HG03108 (cell line): Measurements from ENCODE around the gene ACOT8.

Experiments
- ATAC-seq: cut with Tn5 transposase; IDR thresholded peaks from one replicate; pipeline ENCODE4 v1.9.1; 2021; ENCODE audit warnings: moderate library complexity; ENCODE audit not compliant: unreplicated experiment

Gene ACOT8

DNA sequence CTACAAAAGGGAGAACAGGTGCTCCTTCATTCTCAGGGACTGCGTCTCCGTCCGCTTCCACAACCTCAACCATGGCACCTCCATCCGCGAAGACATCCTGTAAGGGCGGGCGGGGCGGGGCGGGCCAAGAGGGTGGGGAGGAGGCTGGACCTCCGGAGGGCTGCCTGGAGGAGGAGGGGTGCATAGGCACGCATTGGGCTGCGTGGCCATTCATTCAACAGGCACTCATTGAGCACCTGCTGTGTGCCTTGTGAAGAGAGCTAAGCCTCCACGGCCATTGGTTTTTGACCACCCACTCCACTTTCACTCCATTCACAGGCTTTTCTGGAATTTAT, 657 bp upstream of the ACOT8 start:
- ATAC-seq: peak; percentile 12

DNA sequence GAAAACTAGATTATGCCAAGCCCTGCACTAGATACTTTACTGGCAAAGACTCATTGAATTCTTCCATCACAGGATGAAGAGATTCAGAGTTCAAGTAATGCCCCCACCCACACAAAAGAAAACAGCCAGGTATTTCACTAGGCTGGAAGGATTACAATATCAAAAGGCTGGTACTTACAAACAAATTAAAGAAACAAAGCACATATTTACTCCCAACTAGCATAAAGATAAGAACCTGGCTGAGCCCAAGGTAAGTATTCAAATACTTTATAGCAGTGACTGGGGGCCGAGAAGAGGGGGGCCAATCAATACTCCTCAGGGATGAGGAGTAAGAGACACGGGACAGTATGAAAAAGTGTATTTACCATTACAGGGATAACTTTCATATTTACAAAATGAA, 3.7 kb downstream of the ACOT8 start:
- ATAC-seq: no peak

DNA sequence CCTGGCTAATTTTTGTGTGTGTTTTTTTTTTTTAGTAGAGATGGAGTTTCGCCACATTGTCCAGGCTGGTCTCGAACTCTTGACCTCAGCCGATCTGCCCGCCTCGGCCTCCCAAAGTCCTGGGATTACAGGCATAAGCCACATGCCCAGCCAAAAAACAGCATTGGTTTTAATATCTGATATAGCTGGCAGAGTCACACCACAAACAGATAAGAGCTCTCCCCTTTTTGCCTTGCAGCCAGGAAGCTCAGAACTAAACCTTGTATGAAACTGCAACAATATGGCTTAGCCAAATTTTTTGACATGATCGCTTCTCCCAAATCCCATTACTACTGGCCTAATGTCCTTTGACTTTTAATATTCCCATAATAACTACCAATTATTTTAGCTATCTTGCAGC, 4.9 kb downstream of the ACOT8 start:
- ATAC-seq: no peak

DNA sequence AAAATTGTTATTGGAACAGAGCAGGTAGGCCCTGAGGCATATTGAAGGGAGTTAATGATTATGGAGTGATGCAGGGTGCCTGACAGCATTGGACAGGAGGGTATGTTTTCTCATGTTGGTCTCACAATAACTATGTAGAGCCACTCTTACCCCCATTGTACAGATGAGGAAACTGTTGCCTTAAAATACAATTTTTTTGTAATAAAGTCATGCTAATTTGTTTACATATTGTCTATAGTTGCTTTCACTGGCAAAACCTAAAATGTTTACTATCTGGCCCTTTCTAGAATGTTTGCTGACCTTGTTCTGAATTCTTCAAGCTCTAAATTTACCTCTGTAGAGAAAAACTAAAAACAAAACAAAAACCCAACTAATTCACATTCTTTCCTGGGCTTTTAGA, 5.7 kb downstream of the ACOT8 start:
- ATAC-seq: no peak

DNA sequence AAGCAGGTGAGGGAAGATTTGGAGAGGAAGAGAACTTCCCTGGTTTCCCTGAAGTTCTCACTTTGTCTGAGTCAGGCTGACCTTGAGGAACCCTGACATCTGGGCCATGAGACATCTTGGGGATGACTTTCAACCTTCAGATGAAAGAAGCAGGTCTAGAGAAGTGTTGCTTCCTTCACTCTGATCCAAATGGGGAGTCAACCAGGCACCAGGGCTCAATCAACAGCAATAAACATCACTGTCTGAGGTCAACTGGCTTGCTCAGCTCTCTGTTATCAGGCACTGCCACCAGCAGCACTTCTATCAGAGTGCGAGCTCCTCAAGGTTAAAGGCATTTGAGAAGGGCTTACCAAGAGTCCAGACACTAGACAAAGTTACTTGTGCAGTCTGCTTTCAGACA, 6.3 kb downstream of the ACOT8 start:
- no peak for ATAC-seq

DNA sequence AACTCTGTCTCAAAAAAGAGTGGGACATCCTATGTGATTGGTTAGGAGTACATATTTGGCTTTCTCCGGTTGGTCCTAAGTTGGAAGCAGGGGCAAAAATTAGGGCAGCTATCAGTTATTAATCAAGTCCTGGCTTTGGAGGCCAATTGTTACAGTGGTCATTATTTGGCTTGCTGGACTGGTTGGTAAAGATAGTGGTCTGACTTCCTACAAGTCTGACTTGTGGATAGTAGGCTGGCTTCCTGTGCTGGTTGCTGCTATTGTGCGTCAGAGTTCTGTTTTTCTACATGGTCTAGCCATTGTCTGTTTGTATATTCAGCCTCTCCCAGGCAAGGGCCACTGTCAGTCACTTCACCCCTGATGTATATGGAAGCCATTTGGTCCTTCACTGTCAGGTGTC, 7.0 kb downstream of the ACOT8 start:
- ATAC-seq: no peak

DNA sequence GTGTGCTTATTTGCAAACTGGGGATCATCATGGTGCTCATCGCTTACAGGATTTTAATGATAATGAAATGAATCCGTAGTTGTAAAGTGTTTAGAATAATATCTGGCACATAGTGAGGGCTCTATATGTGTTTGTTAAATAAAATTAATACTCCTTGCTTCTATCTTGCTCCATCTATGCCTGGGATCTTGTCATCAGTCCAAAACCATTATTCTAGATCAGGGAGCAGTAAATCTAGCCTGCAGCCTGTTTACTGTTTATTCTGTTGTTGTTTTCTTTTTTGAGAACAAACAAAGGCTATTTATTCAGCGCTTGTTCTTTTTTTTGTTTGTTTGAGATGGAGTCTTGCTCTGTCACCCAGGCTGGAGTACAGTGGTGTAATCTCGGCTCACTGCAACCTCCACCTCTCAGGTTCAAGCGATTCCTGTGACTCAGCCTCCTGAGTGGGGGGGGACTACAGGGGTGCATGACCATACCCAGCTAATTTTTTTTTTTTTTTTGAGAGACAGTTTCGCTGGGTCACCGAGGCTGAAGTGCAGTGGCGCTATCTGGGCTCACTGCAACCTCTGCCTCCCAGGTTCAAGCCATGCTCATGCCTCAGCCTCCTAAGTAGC, 8.1 kb downstream of the ACOT8 start:
- no peak for ATAC-seq

DNA sequence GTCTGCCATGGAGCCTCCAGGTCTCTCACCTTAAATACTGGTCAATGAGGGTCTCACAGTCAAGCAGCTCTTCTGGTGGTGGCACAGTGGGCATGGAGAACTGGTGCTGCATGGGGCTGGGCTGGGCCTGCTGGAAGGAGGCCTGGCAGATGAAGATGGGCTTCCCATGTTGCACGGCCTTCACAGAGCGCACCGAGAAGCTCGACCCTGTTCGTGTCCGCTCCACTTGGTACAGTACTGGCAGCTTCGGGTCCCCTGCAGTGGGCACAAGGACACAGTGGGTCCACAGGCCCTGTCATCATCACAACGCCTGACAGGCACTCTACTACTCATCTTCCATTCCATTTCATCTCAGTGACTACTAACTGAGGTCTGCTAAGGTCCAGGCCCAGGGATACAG, 8.8 kb downstream of the ACOT8 start:
- no peak for ATAC-seq

DNA sequence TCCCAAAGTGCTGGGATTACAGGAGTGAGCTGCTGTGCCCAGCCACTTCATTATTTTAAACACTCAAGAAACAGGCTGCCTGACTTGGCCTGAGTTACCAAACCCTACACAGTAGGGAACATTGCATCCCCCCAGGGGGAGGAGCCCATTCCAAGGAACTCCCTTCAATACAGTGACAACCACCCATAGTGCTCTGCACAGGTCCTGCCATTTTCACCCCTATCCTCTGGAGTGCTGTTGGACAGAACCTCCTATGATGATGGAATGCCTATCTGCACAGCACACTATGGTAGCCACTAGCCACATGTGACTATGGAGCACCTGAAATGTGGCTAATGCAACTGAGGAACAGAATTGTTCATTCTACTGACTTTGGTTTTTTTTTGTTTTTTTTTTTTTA, 11.7 kb downstream of the ACOT8 start:
- ATAC-seq: no peak

DNA sequence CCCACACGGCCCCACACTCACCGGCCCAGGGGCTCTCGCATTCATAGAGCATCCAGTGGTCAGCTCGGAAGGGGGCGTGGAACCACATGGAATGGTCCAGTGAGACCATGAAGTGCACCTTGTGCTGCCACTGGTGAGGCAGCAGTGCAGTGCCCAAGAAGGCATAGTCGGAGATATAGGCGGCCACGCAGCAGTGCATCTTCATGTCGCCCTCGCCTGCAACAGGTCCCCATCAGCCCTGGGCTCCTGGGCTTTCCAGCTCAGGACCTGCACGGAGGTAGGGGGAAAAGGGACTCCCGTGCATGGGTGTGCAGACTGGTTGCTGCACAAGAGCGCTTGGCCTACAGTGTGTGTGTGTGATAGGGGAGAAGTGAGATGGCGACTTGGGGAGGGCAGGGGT, 13.7 kb downstream of the ACOT8 start:
- ATAC-seq: no peak

DNA sequence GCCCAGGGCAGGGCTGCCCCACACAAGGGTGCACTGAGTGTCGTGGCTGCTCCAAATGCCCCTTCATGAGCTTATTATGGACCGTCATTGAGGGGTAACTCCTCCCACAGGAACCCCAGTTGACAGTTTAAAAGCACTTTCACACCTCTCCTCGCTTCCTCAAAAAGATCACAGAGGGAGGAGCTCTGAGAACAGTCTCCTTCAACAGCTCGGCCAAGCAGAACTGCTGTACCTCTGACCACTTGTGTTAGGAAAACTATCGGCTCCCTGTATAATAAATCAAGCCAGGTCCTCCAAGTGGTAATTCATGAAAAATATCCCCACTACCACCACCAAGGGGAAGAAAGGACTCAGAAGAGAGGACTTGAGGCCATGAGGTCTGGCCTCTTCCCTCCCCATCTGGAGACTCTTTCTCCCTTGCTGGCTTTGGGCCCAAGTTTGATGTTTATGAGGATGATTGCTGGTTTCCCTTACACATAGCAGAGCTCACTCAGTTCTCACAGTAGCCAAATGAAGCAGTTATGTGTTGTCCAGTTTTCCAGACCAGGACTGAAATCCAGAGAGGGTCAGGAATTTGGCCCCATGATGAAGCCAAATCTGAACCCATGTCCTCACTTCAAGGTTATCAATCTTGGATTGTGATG, 14.9 kb downstream of the ACOT8 start:
- ATAC-seq: peak; percentile 63

DNA sequence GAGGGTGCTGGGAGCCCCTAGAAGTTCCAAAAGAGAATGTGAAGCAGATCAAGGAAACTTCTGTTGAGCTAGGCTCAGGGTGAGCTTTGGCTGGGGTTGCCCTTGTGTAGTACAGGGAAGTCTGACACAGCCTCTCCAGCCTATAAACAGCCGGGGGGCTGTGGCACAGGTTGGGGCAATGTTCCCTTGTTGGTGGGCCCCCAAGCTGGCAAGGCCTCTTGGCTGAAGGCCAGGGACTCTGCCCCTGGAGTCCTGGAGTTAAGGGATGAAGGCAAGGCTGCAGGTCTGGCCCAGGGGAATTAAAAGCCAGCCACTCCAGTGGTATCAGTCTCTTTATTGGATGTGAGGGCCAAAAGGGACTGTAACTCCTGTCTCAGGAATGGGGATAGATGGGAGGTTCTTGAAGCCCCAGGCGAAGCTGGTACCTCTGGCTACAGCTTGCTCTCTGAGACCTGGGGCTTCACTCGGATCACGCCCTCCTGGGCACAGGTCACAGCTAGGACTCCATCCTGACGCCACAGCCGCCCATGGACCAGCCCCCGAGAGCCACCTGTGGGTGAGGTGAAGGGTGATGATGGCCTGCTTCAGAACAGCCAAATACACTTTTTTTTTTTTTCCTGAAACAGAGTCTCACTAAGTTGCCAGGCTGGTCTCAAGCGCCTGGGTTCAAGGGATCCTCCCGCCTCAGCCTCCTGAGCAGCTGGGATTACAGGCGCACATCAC, 15.6 kb downstream of the ACOT8 start:
- ATAC-seq: no peak

DNA sequence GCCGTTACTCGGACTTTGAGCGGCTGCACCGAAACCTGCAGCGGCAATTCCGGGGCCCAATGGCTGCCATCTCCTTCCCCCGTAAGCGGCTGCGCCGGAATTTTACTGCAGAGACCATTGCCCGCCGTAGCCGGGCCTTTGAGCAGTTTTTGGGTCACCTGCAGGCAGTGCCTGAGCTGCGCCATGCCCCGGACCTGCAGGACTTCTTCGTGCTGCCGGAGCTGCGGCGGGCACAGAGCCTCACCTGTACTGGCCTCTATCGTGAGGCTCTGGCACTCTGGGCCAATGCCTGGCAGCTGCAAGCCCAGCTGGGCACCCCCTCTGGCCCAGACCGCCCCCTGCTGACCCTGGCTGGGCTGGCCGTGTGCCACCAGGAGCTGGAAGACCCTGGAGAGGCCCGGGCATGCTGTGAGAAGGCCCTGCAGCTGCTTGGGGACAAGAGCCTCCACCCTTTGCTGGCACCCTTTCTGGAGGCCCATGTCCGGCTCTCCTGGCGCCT, 16.4 kb downstream of the ACOT8 start:
- ATAC-seq: no peak

DNA sequence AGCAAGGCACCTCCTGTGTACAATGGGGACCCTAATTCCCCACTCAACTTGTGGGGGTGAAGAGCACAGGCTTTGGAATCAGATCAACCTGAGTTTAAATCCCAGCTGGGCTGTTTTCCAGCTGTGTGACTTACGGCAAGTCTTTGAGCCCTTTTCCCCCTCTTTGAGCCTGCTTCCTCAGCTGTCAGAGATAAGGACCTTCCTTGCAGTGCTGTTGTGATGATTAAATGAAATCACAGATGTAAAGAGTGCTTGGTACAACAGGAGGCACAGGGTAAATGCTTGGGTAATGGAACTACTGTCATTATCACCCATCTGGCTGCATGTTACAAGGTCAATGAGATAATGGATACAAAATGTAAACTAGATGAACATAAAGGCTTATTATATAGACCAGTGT, 20.4 kb downstream of the ACOT8 start:
- no peak for ATAC-seq

DNA sequence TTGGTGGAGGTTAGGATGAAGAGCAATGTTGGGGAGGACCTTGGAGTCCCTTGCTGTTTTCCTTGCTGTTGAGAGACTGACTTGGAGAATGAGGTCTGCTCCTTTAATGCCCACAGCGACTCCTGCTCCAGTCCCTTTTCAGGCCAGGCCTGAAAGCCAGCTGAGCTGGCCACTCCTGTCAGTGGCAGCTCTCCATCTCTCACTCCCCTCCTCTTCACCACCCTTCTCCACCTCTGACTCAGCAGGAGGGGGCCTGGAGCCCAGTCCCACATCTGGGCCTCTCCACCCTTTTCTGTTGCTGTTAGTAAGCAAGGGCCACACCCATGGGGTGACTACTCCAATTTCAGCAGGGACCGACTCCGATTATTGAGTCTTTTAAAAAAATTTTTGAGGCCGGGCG, 21.4 kb downstream of the ACOT8 start:
- ATAC-seq: no peak

DNA sequence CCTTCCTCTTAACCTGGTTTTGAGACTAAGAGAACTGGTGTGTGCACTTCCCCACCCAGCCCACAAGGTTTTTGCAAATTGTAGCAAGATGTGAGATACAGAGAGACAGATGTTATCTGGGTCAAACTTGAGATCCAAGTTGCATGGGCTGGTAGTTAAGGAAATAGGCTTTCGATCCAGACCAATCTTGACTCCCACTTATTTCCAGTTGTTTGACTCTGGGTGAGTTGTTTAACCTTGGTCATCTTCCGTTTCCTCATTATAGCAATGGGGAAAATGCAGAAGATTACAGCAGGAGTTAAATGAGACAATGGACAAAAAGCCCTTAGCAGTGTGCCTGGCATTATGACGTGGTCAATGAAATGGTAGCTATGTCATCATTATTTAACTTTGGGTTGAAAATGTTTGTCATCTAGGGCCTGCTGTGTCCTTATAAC, 21.8 kb downstream of the ACOT8 start:
- no peak for ATAC-seq

DNA sequence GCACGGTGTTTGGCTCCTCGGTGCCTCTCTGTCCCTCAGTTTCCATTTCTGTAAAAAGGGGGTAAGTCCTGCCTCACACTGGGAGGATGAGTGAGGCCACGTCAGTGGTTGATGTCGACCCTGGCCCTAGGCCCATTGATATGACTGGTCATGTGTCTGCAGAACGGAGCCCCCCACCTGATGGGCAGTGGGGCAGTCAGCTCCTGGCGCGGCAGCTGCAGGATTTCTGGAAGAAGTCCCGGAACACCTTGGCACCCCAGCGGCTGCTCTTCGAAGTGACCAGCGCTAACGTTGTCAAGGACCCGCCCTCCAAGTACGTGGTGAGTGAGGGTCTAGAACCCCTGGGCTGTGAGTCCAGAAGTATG, 22.4 kb downstream of the ACOT8 start:
- no peak for ATAC-seq

DNA sequence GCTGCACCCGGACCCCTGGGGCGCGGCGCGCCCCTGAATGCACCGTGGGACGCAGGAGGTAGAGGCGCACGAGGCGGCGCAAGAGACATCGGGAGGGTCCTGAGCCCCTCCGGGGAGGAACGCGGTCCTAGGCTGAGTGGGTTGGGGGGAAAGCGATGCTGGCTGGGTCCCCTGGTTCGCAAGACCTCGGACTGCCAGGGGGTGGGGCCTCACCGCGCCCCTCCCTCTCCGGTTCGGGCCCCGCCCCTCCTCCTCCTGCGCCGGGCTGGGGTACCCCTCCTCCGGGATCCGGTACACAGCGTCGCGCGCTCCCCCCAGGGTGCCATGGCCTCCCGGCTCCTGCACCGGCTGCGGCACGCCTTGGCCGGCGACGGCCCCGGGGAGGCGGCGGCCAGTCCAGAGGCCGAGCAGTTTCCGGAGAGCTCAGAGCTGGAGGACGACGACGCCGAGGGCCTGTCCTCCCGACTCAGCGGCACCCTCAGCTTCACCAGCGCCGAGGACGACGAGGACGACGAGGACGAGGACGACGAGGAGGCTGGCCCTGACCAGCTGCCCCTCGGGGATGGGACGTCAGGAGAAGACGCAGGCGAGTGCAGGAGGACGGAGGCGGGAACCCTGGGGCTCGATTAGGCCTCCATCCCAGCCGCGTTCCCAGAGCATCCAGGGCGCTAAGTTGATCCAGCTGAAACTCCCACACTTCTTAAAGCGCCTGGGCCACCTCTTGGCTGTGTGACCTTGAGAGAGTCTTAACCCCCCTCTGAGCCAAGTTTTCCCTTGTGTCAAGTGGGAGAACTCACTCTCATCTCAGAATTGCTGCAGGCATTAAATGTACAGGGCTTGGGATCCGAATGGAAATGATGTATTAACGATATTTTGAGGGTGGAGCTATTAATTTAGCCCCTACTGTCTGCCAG, 23.1 kb downstream of the ACOT8 start:
- no peak for ATAC-seq

DNA sequence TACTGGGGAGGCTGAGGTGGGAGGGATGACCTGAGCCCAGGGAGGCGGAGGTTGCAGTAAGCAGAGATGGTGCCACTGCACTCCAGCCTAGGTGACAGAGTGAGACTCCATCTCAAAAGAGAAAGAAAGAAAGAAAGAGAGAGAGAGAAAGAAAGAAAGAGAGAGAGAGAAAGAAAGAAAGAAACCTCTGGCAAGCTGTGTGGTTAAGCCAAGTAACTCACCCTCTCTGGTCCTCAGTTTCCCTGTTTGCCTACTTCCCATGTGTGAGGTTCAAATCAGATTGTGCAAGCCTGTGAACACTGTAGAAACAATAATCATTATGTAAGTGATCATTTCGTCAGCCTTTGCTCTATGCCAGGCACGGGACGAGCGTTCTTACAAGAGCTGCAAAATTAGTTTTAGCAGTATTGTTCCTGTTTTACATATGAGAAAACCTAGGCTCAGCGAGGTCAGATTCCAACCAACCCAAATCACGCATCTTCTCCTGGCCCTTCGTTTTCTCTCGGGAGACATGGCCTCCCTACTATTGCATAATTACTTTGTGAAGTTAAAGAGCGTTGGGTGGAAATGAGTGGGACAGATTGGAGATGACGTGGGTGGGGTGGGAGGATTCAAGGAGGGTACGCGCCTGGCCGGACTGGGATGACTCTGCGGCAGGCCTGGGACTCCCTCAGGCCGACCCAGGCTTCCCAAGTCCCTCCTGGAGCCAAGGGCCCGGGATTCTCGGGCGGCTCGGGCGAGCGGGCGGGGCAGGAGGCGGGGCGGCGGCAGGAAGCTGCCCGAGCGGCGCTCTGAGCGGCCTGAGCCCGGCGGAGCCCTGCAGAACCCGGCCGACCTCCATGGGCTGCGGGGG, 23.9 kb downstream of the ACOT8 start, which contains the start of gene SNX21:
Gene SNX21 (plus strand): TSS at position 770 of the 853 bp plus-strand sequence. CDS start 121 bp downstream, outside the sequence.
- ATAC-seq: no peak

DNA sequence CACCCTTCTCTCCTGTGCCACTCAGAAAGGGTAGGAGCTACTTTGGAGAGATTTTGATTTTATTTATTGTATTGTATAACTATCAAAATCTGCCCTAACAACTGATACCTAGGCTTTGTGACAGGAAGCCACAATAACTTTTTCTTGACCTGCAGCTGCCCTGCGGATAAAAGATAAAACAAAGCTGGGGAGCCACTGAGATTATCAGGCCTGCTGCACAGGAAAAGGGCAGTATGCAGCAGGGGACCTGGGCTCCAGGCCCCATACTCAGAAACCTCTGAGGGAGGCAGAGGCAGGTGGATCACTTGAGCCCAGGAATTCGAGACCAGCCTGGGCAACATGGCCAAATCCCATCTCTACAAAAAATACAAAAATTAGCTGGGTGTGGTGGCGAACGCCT, 24.6 kb downstream of the ACOT8 start:
- ATAC-seq: no peak
